GM19193 (cell line): ENCODE data around the gene PDHB.

Source experiments
- POLR2A ChIP-seq: IDR thresholded peaks from 4 replicates; pipeline ENCODE4 v1.6.1; 2011; ENCODE audit not compliant: insufficient read depth, insufficient read length; ENCODE audit errors: extremely low read depth

PDHB gene

DNA sequence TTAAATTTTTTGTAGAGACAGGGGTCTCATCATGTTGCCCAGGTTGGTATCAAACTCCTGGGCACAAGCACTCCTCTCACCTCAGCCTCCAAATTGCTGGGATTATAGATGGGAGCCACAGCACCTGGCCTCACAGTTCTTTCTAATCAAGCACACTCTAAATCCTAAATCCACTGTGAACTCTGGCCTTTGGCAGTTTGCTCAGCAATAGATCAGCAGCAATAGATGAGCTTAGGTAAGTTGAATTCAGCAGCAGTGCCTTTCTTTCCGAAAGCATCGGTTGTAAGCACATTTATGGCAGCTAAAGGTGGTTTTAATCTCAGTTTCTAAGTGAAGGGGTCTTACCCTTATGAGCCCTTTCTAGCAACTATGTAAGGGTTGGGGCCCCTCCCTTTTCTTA lies 16.6 kb downstream of the PDHB start:
- TF ChIP-seq POLR2A = no peak

DNA sequence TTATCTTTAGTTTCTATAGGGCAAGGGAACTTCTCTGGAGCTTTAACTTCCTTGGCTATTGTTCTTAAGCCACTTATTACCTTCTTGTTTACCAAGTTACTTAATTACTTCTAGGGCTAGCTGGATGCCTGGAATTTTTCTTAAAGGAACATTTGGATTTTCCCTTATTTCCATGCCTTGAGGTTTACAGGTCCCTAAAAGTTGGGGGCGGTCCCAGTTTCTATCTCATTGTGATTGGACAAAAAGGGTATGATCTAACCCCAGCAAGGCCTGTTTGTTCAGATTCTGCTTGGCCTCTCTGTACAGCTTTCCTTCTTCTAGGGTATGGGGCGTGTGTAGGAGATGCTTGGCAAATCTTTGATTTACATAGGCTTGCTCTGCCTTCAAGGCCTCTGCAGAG lies 17.4 kb downstream of the PDHB start:
- no peak for TF ChIP-seq POLR2A

GRCh38 chr3:58414538-58415197 lies 19.0 kb downstream of the PDHB start:
- no peak for TF ChIP-seq POLR2A

GRCh38 chr3:58411851-58412830 lies 21.5 kb downstream of the PDHB start:
- no peak for TF ChIP-seq POLR2A

GRCh38 chr3:58411036-58411435 lies 22.6 kb downstream of the PDHB start:
- no peak for TF ChIP-seq POLR2A

DNA sequence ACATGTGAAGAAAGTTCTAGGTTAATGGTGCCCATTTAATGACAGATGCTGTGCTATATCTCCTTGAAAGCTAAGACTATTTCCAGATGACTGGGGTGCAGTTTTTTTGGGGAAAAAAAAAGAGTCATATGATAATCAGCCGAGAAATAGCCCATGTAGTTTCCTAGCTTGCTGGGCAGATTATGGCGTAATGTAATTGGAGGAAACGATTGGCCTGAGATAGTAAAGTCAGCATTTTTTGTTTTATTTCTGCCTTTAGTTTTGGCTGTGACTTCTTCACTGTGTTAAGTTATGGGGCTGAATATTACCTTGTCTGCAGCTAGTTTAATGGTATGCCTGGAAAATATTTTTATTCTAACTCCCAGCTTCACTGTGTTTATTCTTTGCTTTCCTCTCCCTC lies 24.0 kb downstream of the PDHB start:
- TF ChIP-seq POLR2A = no peak

DNA sequence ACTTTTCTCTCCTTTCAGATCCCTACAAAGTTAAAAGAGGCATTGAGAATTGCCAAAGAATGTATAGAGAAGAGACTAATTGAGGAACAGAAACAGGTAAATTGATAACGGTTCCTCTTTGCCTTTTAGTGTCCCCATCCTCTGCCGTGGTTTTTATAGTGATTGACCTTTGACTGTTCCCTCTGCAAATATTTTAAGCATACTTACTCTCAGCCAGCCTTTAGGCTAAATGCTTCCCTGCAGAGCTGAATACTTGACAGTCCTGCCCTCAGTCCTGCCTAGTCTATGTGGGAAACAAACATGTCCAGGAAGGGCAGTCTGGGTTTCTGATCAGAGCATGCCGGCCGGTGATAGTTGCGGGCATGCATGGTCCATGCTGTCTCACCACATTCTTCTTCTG lies 24.7 kb downstream of the PDHB start:
- no peak for TF ChIP-seq POLR2A

GRCh38 chr3:58404396-58404795 lies 29.2 kb downstream of the PDHB start:
- TF ChIP-seq POLR2A = no peak

- no peak for TF ChIP-seq POLR2A
Measured at GRCh38 chr3:58403513-58404109, 30.0 kb downstream of the PDHB start.

DNA sequence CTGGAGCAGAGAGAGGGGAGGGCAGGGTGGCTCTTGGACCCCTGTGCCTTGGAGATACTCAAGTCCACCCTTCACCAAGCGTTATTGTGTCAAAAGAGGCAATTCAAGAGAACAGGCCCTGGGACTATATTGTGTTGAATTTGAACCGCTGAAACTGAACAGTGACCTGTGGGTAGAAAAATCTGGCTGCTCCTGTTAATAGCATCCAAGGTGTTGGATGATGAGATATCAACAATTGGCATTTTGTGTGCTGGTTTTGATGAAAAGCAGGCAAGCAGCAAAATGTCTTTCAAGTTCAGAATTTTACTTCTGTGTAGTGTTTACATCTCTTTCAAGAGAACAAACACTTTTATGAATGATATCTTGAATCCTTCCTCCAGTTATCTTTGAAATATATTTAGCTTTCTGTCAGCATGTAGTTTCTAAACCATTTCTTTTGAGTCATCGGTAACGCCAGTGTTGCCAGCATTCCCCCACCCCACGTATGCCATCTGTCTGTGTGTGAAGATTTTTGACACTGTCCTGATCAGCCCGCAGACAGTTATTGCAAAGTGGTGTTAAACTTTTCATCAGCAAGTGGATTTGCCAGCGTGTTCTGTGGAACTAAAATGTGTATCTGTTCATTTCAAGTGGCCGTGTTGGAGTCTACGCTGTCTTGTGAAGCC lies 34.8 kb downstream of the PDHB start:
- no peak for TF ChIP-seq POLR2A

GRCh38 chr3:58394339-58394738 lies 39.3 kb downstream of the PDHB start:
- TF ChIP-seq POLR2A = no peak

DNA sequence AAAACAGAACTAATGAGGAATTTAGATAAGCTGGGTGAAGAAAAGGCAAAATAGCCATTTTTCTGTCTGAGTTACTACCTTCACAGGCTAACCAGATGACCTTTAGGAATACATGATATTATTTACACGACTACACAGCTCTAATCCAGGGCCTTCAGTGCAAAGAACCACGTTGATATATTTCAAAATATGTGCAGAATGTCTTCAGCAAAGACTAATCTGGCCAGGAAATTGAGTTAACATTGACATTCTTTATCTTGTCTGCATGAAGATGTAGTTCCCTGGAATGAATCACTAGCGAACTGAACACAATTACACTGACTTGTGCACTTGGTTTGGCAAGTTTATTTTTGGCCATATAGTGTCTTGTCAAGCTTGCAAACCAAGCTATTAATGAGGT lies 41.5 kb downstream of the PDHB start:
- TF ChIP-seq POLR2A = no peak

DNA sequence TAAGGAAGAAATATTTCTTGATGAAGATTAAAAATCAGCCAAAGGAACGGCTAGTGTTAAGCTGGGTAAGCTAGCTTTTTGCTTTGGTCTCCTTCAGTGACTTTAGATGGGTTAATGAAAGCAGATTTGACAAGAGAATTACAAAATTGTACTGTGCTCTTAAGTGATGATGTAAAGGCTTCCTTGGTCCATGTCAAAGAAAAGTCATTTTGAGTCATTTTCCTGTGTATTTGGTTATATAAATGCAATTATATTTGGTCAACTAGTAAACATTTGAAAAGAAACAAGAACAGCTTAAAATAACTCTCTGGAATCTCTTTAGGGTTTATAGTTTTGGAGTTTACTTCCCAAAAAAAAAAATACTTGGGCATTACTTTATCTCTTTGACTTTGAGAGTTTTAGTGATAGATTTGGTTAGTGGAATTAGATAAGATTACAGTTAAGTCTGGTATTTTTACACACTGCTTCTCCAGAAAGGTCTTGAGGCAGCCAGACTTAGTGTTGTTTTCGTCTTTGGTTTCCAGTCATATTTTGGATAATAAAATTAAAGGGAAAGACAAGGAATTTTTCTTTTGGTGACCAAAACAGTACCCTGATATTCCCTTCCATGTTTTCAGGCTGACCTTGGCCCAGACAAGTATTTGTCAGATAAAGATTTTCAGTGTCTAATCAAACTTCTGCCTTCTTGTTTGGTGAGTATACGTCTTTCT lies 42.3 kb downstream of the PDHB start:
- TF ChIP-seq POLR2A = no peak

DNA sequence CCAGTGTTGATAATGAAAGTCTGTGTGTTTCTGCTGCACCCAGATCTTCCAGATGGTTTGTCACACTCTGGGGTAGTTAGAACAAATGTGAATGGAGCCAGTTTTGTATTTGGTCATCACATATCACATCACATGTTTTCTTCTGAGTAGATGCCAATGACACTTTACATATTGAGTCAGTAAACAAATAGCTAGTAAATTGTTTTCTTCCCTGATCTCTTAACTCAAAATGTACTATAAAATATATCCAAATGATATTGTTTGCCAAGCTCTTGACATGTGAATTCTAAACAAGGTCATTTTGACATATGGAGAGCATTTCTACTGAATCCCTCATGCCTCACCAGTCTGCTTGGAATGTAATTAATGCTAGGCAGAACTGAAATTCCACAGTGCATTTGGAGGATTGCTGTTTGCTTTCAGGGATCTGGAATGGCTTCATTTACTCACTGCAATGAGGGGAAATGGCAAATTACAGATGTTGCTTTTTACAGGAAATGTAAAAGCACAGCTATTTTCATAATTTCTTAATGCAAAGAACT lies 45.0 kb downstream of the PDHB start:
- no peak for TF ChIP-seq POLR2A
